ENCODE measurements around the gene OSBPL10.

Gene OSBPL10

DNA sequence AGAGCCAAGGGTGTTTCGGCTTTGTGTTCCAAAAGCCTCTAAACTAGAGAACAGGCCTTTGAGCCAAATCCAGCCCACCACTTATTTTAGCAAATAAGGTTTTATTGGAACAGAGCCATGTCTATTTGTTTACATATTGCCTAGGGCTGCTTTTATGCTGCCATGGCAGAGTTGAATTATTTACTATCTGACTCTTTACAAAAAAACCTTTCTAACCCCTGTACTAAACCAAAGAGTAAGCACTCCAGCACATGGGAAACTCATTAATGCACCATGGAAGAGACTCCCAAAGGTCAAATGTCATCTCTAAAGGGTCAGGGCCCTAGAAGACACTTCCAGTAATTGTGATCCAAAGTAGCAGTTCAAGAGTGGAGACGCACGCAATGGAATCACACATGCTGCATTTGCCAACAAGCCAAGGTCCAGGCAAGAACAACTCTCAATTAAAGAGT, 22.3 kb downstream of the OSBPL10 start:
- no peak for DNase-seq

DNA sequence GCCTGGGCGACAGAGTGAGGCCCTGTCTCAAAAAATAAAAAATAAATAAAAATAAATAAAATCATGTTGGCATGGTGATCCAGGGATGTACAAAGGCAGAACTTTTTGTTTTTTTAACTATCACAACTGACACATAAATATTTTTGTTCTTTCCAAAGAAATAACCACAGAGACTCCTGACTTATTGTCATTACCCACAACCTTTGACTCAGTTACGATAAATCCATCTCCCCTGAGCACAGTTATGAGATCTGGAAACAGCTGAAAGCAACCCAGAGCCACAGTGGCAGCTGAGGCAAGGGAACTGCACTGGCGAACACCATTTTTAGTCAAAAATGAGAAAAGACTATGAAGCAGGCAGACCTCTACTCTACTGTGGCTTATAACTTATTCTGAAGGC, 24.0 kb downstream of the OSBPL10 start:
- DNase-seq = no peak

DNA sequence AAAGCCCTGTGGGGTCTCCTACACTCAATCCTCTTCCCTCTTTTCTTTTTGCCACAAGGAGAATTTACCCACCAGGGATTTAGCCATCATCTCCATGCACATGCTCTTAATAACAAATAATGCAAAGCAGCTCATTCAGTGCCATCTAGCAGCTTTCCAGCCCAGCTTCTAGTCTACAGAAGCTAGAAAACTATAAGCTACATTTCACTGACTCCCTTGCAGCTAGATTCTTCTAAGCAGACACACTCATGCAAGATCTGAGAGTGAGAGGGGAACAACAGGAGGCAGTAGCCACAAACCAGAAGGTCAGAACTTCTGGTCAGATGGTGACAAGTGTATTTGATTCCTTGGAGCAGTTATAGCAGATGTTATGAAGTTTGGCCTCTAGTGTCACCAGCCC, 25.5 kb downstream of the OSBPL10 start:
- no peak for DNase-seq

DNA sequence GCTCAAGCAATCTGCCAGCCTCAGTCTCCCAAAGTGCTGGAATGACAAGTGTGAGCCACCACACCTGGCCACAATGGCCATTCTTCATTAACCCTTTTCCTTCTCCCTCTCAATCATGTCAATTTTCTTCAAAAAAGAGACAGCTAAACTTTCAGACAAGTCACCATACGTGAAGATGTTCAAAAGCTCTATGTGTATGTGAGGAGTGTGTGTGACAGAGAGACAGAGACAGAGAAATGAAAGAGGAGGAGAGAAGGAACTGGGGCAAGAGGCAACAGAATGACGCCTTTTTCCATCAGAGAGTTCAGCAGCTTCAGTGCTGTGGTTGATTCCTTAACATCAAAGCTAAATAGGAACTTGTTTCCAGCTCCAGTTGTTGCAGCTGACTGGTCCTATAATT, 27.4 kb downstream of the OSBPL10 start:
- no peak for DNase-seq

DNA sequence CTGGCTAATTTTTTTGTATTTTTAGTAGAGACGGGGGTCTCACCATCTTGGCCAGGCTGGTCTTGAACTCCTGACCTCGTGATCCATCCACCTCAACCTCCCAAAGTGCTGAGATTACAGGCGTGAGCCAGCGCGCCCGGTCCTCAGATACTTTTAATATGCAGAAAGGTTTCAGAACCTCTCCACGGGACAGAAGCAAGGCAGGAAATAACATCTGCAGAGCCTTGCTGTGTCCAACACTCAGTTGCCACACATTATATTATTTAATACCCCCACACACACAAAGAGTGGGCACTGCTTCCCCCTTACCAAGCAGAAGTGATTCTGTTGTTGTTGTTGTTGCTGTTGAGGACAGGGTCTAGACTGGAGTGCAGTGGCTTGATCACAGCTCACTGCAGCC, 28.0 kb downstream of the OSBPL10 start:
- DNase-seq = no peak

DNA sequence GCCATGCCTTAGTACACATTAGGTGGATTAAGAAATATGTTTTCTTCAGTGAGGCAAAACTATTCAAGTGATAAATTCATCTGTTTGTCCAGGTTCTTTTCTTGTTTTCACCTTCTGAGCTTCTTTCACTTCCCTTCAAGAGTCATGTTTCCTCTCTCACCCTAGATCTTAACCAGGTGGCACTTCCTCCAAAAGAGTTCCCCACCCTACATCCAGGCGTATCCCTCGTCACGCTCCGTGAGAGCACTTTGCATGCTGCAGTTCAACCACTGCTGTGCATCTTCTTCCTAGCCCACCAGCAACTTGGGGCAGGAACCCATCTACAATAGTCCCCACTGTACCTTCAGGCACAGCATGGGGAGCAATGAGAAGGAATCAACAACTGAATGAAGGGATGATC, 28.9 kb downstream of the OSBPL10 start:
- DNase-seq = no peak

DNA sequence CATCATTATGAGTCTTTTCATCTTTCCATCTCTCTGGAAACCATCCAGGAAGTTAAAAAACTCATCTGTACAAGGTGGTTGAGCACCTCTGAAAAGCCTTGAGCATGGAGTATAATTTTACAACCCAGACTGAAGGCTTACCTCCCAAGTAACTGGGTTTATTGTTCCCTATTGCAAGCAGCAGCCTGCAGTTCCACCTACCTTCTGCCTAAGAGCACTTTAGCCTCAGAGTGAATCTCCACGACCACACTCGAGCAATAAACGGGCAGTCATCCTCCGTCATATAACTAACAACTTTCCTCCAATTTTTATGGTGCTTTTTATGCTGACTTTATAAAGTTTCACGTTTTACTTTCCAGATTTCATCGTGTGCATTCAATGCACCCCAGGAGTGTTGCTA, 32.8 kb downstream of the OSBPL10 start:
- DNase-seq = no peak

DNA sequence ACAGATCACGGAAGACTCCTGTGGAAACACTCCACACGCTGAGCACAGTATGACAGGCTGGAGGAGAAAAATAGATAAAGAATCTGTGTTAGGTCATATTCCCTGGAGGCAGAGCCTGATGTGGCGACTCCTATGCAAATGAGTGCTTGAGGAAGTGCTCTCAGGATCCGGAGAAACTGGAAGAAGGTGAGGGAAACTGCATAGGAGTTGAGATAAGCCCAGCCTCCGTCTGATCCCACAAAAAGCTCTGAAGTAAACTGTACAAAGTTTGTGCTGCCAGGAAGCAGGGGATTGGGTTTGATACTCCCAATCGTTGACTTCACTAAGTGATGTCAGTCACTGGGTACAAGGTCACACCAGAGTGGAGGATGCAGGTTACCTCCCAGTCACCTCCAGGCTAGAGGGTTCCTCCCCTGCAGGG, 33.4 kb downstream of the OSBPL10 start:
- DNase-seq = no peak

DNA sequence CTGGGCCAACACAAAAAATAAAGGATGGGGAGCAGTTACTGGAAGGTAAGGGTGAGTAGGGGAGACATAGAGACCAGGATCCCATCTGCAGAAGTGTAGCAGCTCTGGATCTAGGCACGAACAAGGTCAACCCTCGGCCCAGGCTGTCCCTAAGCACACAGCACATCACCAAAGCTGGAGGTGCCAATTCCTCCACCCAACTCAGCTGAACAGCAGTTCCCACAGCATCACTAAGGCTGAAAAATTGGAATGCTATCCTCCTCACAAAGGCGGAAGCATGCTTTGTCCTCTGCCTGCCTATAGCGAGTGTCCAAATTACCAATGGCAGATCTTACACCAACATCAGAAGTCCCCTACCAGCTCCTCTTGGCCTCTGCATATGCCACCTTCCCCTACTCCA, 33.9 kb downstream of the OSBPL10 start:
- no peak for DNase-seq

DNA sequence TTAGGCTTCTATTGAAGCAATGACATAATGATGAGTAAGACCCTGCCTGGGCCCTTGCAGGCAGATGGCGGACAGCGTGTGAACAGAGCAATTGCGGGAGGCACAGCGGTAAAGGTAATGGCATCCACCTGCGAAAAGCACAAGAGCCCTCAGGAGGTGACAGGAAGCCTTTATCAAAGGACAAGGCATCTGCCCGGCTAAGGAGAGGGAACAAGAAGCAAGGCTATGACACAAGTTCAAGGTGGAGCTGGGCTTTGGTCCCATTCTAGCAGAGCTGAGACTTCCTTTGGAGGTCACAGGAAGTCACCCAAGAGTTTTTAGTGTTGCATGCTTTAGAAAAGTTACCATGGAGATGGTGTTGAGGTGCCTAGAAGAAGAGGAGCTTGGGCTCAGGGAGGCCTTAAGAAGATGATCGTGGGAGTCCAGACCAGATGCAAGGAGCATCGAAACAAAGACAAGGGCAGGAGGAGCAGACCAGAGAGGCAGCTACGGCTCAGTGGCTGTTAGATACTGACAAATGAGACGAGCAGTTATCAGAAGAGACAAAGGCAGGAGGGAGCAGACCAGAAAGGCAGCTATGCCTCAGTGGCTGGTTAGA, 34.5 kb downstream of the OSBPL10 start:
- DNase-seq = no peak

DNA sequence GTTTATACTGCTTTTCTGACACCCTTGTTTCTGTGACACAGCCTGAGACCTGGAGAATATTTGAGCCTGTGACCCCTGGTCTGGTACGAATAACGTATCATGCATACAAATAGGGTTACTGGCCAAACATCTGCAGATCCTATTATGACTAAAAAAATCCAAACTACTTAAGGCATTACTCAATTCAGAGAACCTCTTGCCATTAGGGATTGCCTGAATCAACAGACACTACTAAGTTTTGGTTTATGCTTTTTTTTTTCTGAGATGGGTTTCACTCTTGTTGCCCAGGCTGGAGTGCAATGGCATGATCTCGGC, 35.4 kb downstream of the OSBPL10 start:
- no peak for DNase-seq

DNA sequence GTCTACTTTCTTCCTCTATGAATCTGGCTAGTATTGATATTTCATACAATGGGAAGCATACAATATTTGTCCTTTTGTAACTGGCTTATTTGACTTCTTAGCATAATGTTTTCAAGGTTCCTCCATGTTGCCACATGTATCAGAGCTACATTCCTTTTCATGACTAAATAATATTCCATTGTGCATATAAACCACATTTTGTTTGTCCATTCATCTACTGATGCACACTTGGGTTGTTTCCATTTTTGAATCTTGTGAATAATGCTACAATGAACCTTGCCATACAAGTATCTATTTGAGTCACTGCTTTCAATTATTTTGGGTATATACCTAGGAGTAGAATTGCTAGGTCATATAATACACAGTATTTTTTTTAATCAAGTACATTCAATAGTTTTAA, 38.0 kb downstream of the OSBPL10 start:
- no peak for DNase-seq

DNA sequence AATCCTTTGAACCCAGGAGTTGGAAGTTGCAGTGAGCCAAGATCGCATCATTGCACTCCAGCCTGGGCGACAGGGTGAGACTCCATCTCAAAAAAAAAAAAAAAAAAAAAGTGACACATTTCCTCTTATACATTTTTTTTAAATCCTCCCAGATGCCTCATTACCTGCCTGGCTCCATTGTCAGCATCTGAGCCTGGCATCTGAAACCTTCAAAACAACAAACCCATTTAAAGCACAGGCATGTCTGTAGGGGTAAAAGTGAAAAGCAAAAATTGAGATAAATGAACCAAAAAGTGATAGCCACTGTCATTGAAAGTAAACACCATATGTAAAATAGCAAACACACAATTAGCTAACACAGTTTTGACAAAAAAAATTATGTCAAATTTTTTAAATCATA, 38.6 kb downstream of the OSBPL10 start:
- no peak for DNase-seq

DNA sequence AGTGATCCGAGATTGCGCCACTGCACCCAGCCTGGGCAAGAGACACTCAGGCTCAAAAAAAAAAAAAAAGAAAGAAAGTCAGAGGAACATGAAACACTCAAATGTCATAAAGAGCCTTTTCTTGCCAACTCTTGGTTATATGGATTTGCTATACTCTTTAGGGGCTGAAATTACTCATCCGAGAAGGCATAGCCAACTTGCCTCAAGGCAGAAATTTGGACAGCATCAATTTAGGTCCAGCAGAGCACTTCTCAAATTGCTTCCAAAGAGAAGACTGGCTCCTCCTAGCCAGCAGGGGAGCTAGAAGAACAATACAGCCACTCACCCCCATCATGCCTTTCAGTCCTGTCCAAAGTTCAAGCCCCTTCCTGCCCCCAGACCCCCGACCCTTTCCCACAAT, 43.8 kb downstream of the OSBPL10 start:
- no peak for DNase-seq

DNA sequence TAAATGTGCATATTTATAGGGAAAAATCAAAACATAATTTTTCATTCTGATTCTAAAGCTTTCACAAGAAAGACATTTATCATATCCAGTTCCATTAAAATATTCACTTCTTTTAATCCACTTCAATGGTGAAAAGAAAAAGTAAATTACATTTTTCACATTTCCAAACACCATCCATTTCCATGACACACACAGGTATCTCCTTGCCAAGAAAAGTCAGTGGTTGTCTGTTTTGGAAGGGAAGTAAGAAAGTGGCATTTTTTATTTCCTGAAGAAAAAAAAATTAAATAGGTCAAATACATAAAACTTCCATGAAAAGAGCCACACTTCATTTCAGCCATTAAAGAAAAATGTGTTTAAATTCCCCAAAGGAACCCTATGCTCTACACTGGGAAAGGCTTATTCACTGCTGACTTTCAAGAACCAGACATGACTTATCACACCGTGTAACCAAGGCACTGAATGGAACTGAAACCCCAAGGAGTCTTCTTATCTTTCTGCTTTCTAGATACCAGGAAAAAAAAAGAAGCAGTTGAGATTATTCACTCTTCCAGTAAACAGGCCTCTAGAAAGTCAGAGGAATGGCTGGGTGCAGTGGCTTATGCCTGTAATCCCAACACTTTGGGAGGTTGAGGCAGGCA, 44.5 kb downstream of the OSBPL10 start:
- no peak for DNase-seq

DNA sequence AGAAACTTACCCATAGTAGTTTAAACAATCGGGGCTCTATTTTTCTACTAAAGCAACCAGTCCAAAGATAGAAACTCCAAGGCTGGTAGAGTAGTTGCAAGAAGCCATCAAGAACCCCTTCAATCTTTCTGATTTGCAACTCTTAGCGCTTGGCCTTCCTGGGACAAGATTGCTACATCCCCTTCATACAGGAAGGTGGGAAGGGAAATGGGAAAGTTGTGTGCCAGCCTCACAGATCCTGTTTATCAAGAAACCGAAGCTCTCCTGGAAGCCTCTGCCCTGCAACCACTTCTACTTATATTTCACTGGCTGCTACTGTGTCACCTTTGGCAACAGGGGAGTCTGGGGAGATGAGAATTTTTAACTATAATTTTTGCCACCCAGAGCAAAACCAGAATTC, 46.2 kb downstream of the OSBPL10 start:
- no peak for DNase-seq

DNA sequence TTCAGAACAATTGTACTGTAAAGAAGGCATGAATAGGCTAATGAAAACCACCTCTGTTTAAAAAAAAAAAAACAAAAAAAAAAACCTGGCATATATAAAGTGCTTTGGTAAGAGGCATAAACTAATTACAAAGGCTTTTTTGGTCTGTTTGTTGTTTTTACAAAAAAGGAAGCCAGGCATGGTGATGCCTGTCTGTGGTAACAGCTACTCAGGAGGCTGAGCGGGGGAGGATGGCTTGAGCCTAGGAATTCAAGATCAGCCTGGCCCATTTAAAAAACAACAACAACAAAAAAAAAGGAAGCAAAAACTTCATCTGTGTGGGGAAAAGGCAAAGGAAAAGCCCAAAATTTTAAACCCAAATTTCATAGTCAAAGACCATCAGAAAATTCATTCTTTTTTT, 47.0 kb downstream of the OSBPL10 start:
- no peak for DNase-seq

DNA sequence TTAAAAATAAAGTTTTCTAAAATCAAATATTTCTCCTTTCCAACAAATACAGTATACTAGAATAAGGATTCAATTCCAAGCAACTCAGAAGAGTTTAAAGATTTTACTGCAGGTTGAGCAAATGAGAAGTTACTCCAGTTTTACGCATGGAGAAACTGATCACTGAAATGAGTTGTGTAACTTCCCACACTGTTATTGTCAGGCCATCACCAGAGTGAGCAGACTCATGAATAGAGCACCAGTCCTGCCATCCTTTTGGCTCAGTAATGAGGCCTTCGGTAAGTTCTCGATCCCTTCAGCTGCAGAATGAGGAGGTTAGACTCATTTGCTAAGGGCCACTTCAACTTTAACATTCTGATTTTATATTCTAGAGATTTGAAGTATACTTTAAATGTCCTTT, 48.1 kb downstream of the OSBPL10 start:
- no peak for DNase-seq

DNA sequence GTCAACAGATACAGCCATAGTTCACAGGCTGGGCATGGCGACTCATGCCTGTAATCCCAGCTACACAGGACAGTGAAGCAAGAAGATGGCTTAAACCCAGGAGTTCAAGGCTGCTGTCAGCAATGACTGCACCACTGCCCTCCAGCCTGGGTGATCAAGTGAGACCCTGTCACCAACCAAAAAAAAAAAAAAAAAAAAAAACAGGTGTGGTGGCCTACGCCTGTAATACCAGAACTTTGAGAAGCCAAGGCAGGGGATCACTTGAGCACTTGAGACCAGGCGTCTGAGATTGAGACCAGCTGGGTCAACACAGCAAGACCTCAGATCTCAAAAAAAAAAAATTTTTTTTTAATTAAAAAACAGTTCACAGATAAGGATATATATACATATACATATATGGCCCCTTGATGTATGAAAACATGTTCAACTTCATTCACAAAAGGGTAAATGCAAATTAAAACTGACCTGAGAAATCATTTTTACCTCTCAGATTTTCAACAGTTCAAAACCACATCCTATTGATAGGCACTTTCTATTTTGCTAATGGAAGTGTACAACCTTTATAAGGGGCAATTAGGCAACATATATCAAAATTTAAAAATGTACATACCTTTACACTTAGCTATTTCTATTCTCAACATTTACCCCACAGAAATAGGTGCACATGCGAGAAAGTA, 51.1 kb downstream of the OSBPL10 start:
- no peak for DNase-seq

DNA sequence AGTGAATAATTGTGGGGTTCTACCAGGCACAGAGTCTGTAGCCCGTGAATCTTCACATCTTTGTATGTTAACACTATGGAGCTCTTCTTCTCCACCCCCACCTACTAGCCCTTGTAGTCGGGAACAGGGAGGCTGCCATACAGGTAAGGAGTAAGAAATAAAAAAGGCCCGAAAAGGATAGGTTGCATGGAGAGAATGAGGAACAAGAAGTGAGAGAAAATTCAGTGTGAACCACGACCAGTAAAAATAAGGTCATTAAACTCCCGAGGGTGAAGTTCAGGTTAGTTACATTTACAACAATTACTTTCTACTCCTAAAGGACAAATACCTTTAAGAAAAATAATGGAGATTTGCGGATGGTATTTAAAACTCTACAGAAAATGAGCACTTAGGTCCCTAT, 53.3 kb downstream of the OSBPL10 start:
- no peak for DNase-seq

DNA sequence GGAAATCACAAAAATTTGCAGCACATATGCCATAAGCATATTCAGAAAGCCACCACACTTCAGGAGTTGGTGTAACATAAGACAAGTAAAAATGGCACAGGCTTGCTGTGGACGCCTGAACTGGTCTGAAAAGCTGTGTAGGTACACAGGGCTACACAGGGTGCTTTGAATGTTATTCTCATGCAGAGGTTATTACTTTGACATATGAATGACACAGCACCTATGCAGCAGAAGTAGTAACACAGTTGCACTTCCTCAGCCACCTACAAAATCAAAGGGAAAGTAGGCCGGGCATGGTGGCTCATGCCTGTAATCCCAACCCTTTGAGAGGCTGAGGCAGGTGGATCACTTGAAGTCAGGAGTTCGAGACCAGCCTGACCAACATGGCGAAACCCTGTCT, 54.5 kb downstream of the OSBPL10 start:
- DNase-seq = no peak

DNA sequence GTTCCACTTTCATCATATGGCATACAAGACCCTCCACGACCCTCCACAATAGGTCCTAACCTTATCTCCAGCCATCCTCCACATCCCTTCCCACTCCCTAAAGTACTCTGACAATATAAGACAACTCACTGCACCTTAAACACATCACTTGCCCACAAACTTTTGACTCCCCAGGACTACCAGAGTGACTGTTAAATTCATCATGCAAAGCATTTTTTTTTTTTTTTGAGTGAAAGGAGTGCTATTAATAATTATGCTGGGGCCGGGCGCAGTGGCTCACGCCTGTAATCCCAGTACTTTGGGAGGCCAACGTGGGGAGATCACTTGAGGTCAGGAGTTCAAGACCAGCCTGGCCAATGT, 55.8 kb downstream of the OSBPL10 start:
- DNase-seq = no peak

DNA sequence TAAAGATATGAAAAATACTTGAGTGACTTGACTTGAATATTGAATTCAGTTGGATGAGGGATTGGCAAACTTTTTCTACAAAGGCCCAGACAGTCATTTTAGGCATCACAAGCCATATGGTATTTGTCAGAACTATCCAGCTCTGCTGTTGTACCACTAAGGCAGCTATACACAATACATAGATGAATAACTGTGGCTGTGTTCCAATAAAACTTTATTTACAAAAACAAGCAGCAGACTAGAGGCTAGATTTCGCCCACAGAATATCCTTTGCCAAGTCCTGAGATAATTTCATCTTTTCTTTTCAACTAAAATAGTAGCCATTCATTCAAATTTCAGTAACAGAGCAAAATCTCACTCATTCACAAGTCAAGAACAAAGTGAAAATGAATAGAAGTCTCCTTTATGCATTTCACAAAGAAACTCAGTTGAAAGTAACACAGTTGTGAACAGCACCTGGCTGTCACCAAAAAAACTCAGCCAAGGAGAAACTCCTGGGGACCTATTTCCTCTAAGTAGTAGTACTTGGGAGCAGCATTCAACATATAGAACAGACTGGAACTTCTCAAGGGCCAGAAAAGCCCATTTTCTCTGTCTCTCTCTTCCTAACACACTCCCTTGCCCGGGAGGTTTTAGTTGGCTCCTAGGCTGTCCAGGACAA, 56.3 kb downstream of the OSBPL10 start:
- no peak for DNase-seq

DNA sequence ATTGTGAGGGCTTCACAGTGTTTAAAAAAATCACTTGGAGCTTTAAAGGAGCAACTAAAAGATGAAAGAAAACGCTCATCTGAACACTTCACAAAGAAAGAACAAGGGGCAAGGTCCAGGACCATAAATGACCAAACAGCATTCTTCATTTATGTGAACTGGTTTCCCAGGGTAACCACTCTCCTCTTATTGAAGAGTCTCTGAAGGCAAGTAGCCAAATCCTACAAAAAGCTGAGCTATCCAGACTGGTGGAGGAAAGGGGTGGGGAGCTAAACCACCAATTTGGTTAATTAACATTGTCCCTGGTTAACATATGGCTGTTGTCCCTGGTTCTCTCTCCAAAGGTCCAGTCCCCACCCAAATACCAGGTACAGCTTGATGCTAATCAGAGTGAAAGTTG, 58.1 kb downstream of the OSBPL10 start:
- DNase-seq = no peak

Data from activated CD4-positive, alpha-beta T cell treated with anti-CD3 and anti-CD28 coated beads for 4 hours (primary cell).